K562 (cell line): ENCODE results near the gene CDCA5. TPM values are rescaled to one million over a fixed set of nuclear protein-coding genes. Genes with fewer than 3 reads are reported as not detected.

Source experiments
- ATAC-seq: fragments of 200-7000 bp; cut with Tn5 transposase; 3 replicates; pipeline ENCODE4 v1.9.1; 2020; ENCODE audit warnings: moderate library complexity
- BruUV-seq: library from RNA; stranded (reverse); fragments of 400-500 nt; replicated peaks from 2 replicates; lab custom pipeline; 2021; lab: Mats Ljungman, UMichigan
- CTCF ChIA-PET: fragments of 300-600 bp; formaldehyde crosslinking; extraction: SDS; loops from one replicate; lab custom pipeline; 2021; ENCODE audit warnings: low intra/inter-chr PET ratio; lab: Yijun Ruan, JAX
- POLR2A ChIA-PET: fragments of 300-600, 350-650 bp; sonication (Branson Sonifier 250); formaldehyde crosslinking; extraction: SDS; loops from one replicate; lab custom pipeline; 2021; ENCODE audit warnings: antibody characterized with exemption, inconsistent platforms; lab: Yijun Ruan, JAX
- DNase-seq, 4 experiments: peaks; one replicate each; pipeline versions ENCODE4 v3.0.0 to v3.0.0-alpha.2; 2011 to 2018; ENCODE audit warnings: low spot score in 3 of 4, mixed read lengths in 3 of 4; ENCODE audit errors: extremely low read depth in 1 of 4
- FAIRE-seq: peaks from 2 replicates; lab custom pipeline; 2011; peaks lifted over from hg19 to GRCh38; lab: Jason Lieb, UNC
- H2AFZ ChIP-seq: 2 replicates; pipeline ENCODE4 v1.6.0; 2011; ENCODE audit warnings: low read depth, low read length, control low read depth, inconsistent platforms
- H3K27ac ChIP-seq: fragments of 200-600 bp; 3 replicates; pipeline ENCODE4 v1.8.0; 2011; ENCODE audit warnings: low read depth, mild to moderate bottlenecking, control low read depth, inconsistent platforms, low read length, moderate library complexity, mixed read lengths; ENCODE audit errors: extremely low read depth
- H3K27me3 ChIP-seq, 2 experiments: fragments of 300-600 bp in 1 of 2; 2 replicates in 1 of 2; 3 replicates in 1 of 2; pipeline versions ENCODE4 v1.6.0 to v1.8.0; 2011; ENCODE audit warnings: inconsistent platforms in 2 of 2, low read length in 2 of 2, mild to moderate bottlenecking in 1 of 2, mixed read lengths in 1 of 2, moderate library complexity in 1 of 2; ENCODE audit not compliant: control insufficient read depth in 2 of 2, insufficient read depth in 2 of 2
- H3K36me3 ChIP-seq: fragments of 300-600 bp; 3 replicates; pipeline ENCODE4 v1.8.0; 2011; ENCODE audit warnings: mild to moderate bottlenecking, low read length, inconsistent platforms; ENCODE audit not compliant: control insufficient read depth, insufficient read depth
- H3K4me1 ChIP-seq, 2 experiments: fragments of 200-600 bp in 1 of 2; replicated peaks in 1 of 2; 2 replicates in 1 of 2; 3 replicates in 1 of 2; pipeline versions ENCODE4 v1.5.1 to v1.8.0; 2011; ENCODE audit warnings: inconsistent platforms in 2 of 2, low read length in 2 of 2, mild to moderate bottlenecking in 1 of 2, mixed read lengths in 1 of 2, moderate library complexity in 1 of 2; ENCODE audit not compliant: control insufficient read depth in 2 of 2, insufficient read depth in 2 of 2
- H3K4me2 ChIP-seq: 2 replicates; pipeline ENCODE4 v1.6.1; 2011; ENCODE audit warnings: low read length, control low read depth, inconsistent platforms, mixed read lengths; ENCODE audit not compliant: insufficient read depth
- H3K4me3 ChIP-seq: fragments of 200-600 bp; sonication (generic), shearing (Covaris generic); 2 replicates; pipeline ENCODE4 v1.5.1; 2016; ENCODE audit warnings: control low read depth, inconsistent platforms
- H3K79me2 ChIP-seq: fragments of 200-600 bp; 3 replicates; pipeline ENCODE4 v1.8.0; 2011; ENCODE audit warnings: low read length, inconsistent platforms; ENCODE audit not compliant: control insufficient read depth, insufficient read depth
- H3K9ac ChIP-seq, 2 experiments: 2 replicates each; pipeline versions ENCODE4 v1.6.0 to v1.6.1; 2011; ENCODE audit warnings: low read depth in 2 of 2, low read length in 2 of 2, control low read depth in 1 of 2, inconsistent platforms in 1 of 2, mild to moderate bottlenecking in 1 of 2, mixed read lengths in 1 of 2; ENCODE audit not compliant: insufficient read depth in 1 of 2
- H3K9me1 ChIP-seq: one replicate; pipeline ENCODE4 v1.6.0; 2011; ENCODE audit warnings: inconsistent platforms, mild to moderate bottlenecking, low read length, moderate library complexity; ENCODE audit not compliant: control insufficient read depth, insufficient read depth
- H3K9me3 ChIP-seq: replicated peaks from 2 replicates; pipeline ENCODE4 v1.5.1; 2011; ENCODE audit warnings: low read depth, low read length, inconsistent platforms; ENCODE audit not compliant: control insufficient read depth, insufficient read depth
- H4K20me1 ChIP-seq: replicated peaks from 2 replicates; pipeline ENCODE4 v1.6.1; 2011; ENCODE audit warnings: low read length, inconsistent platforms, mixed read lengths; ENCODE audit not compliant: control insufficient read depth, insufficient read depth
- IFI16 ChIP-seq: fragments of 250-450 bp; sonication (Bioruptor Pico); IDR thresholded peaks from 2 replicates; pipeline ENCODE4 v2.1.2; 2022; ENCODE audit warnings: mild to moderate bottlenecking, inconsistent platforms
- PRPF4 ChIP-seq: fragments of 200-400 bp; formaldehyde crosslinking; IDR thresholded peaks from one replicate; pipeline ENCODE4 v1.6.1; 2017; ENCODE audit warnings: low read length, low read depth, mild to moderate bottlenecking; ENCODE audit not compliant: insufficient read depth, poor library complexity, severe bottlenecking
- RBBP5 ChIP-seq: fragments of 200-600 bp; sonication (generic); IDR thresholded peaks from 2 replicates; pipeline ENCODE4 v1.6.1; 2012; ENCODE audit warnings: borderline replicate concordance, mild to moderate bottlenecking, low read length, control low read depth, inconsistent platforms; ENCODE audit not compliant: insufficient read depth, poor library complexity, severe bottlenecking
- RREB1 ChIP-seq: fragments of 250-450 bp; sonication (Bioruptor Pico); IDR thresholded peaks from 2 replicates; pipeline ENCODE4 v1.4.0; 2020
- ZNF668 ChIP-seq: fragments of 250-450 bp; sonication (Bioruptor Pico); IDR thresholded peaks from 2 replicates; pipeline ENCODE4 v1.8.0; 2022; ENCODE audit warnings: mild to moderate bottlenecking, inconsistent platforms
- ZNF780A ChIP-seq: fragments of 250-450 bp; sonication (Bioruptor Pico); IDR thresholded peaks from 2 replicates; pipeline ENCODE4 v1.5.0; 2021; ENCODE audit warnings: mild to moderate bottlenecking
- WGBS: fragments of 100-300 bp; shearing (Covaris generic); methylation state at CpG from one replicate; pipeline ENCODE4 v1.1.6; 2016; ENCODE audit warnings: low coverage, mixed read lengths; ENCODE audit not compliant: insufficient coverage; ENCODE audit errors: missing lambda C conversion rate; 5-methylcytosine and 5-hydroxymethylcytosine counted together
- in situ Hi-C: fragments of 300-500 bp; cut with MboI; formaldehyde crosslinking; loops from 4 replicates; pipeline ENCODE4 v1.15.0; 2018; ENCODE audit warnings: inconsistent platforms, mixed read lengths
- intact Hi-C: fragments of 100-400 bp; cut with micrococcal nuclease; formaldehyde crosslinking; loops from 2 replicates; pipeline ENCODE4 v1.14.2; 2022
- polyA plus RNA-seq, 8 experiments: library from polyadenylated mRNA; depleted of rRNA in 4 of 8; stranded (reverse) in 5 of 8; unstranded in 3 of 8; fragments of >200 nt; fragmentation: Nextera tagmentation in 2 of 8; fragmentation: Illumina TruSeq in 1 of 8; extraction: Ambion mirVana in 2 of 8; extraction: Trizol in 1 of 8; gene quantifications; 2 replicates each; pipeline versions ENCODE4 v1.2.1 to v1.2.3, GENCODE V29; 2011 to 2014; ENCODE audit warnings: inconsistent platforms in 1 of 8, missing spikeins in 1 of 8
- total RNA-seq, 7 experiments: library from RNA; depleted of rRNA in 6 of 7; stranded (reverse); fragments of >200 nt in 6 of 7; fragmentation: Illumina TruSeq in 2 of 7; extraction: Trizol in 2 of 7; gene quantifications; 2 replicates each; pipeline versions ENCODE4 v1.2.1 to v1.2.3, GENCODE V29; 2011 to 2021; ENCODE audit warnings: low replicate concordance in 1 of 7
- TF ChIP-seq, protein P1 (sequence below): sonication (generic); formaldehyde crosslinking; IDR thresholded peaks from 2 replicates; pipeline ENCODE4 v1.8.0; 2022; ENCODE audit warnings: missing genetic modification reagents, mild to moderate bottlenecking, moderate library complexity, borderline replicate concordance
- TF ChIP-seq, protein P2 (sequence below), 2 experiments: IDR thresholded peaks; 2 replicates each; pipeline ENCODE4 v1.6.1; 2011; ENCODE audit warnings: borderline replicate concordance in 1 of 2, control low read depth in 1 of 2, low read depth in 1 of 2, low read length in 1 of 2, mild to moderate bottlenecking in 1 of 2, mixed read lengths in 1 of 2, moderate library complexity in 1 of 2; ENCODE audit not compliant: insufficient read depth in 1 of 2, insufficient read length in 1 of 2, poor library complexity in 1 of 2, severe bottlenecking in 1 of 2; ENCODE audit errors: extremely low read depth in 1 of 2
- TF ChIP-seq, protein P3 (sequence below): fragments of 450-650 bp; formaldehyde crosslinking; IDR thresholded peaks from 2 replicates; pipeline ENCODE4 v1.4.0; 2020; ENCODE audit warnings: mild to moderate bottlenecking, moderate library complexity
- TF ChIP-seq, protein P4 (sequence below): sonication (generic); formaldehyde crosslinking; IDR thresholded peaks from 2 replicates; pipeline ENCODE4 v1.8.1; 2023; ENCODE audit warnings: mild to moderate bottlenecking, missing genetic modification reagents, moderate library complexity

CDCA5 gene
- total and polyA plus RNA-seq, 9 of the 15 experiments (the other 6 are each of a cell fraction or from before 2014, with no cell fraction given): 18.9 to 94.3 (median 64.6) TPM

GRCh38 chr11:65107078-65107477 is 23.2 kb upstream of the CDCA5 start:
- TF ChIP-seq RREB1 (CRISPR knock-in tag) (no peak), RBBP5 (no peak), ZNF668 (CRISPR knock-in tag) (no peak), ZNF780A (CRISPR knock-in tag) (no peak), IFI16 (no peak), PRPF4 (no peak)
- TF ChIP-seq, protein P1, sequence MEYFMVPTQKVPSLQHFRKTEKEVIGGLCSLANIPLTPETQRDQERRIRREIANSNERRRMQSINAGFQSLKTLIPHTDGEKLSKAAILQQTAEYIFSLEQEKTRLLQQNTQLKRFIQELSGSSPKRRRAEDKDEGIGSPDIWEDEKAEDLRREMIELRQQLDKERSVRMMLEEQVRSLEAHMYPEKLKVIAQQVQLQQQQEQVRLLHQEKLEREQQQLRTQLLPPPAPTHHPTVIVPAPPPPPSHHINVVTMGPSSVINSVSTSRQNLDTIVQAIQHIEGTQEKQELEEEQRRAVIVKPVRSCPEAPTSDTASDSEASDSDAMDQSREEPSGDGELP: no peak
- TF ChIP-seq, protein P2, sequence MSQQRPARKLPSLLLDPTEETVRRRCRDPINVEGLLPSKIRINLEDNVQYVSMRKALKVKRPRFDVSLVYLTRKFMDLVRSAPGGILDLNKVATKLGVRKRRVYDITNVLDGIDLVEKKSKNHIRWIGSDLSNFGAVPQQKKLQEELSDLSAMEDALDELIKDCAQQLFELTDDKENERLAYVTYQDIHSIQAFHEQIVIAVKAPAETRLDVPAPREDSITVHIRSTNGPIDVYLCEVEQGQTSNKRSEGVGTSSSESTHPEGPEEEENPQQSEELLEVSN (IDR thresholded peaks at IDR 0.05; ENCODE audit: borderline replicate concordance in 1 of 2, extremely low read depth in 1 of 2, insufficient read depth in 1 of 2, insufficient read length in 1 of 2, low read depth in 1 of 2, low read length in 1 of 2, poor library complexity in 1 of 2, severe bottlenecking in 1 of 2): no peak
- TF ChIP-seq, protein P3, sequence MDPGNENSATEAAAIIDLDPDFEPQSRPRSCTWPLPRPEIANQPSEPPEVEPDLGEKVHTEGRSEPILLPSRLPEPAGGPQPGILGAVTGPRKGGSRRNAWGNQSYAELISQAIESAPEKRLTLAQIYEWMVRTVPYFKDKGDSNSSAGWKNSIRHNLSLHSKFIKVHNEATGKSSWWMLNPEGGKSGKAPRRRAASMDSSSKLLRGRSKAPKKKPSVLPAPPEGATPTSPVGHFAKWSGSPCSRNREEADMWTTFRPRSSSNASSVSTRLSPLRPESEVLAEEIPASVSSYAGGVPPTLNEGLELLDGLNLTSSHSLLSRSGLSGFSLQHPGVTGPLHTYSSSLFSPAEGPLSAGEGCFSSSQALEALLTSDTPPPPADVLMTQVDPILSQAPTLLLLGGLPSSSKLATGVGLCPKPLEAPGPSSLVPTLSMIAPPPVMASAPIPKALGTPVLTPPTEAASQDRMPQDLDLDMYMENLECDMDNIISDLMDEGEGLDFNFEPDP (CRISPR knock-in tag): no peak
- TF ChIP-seq, protein P4, sequence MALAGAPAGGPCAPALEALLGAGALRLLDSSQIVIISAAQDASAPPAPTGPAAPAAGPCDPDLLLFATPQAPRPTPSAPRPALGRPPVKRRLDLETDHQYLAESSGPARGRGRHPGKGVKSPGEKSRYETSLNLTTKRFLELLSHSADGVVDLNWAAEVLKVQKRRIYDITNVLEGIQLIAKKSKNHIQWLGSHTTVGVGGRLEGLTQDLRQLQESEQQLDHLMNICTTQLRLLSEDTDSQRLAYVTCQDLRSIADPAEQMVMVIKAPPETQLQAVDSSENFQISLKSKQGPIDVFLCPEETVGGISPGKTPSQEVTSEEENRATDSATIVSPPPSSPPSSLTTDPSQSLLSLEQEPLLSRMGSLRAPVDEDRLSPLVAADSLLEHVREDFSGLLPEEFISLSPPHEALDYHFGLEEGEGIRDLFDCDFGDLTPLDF: no peak
- no peaks in the 10 kb centered on the region for H4K20me1 ChIP-seq
- intact Hi-C loops (no loop called here), in situ Hi-C loops (no loop called here)
- peaks cover 32% of the 10 kb centered on the region; the same call in 1 of the 3 replicates for H3K36me3 ChIP-seq
- ChIA-PET POLR2A (interaction anchor here (0.6 to 7.2 kb wide), 2 partner anchors 10 to 723 kb away, joined by 3 to 92 read pairs; partner anchors contain the start of gene VPS51), CTCF (no interaction called here)
- no peak overlapping the region for H2AFZ ChIP-seq
- DNase-seq: no peak
- peak overlapping the region in 1 of 2 experiments; percentile 59; a peak in 1 of 4 replicates for H3K9ac ChIP-seq
- no peaks in the 10 kb centered on the region for H3K9me3 ChIP-seq
- H3K27me3 ChIP-seq: no peaks in the 10 kb centered on the region
- H3K4me2 ChIP-seq: no peak overlapping the region
- WGBS: 87% methylated on average over 11 of the region's 15 CpGs
- H3K4me1 ChIP-seq: peaks cover 9 to 29% of the 10 kb centered on the region in 2 experiments; a peak in 4 of 5 replicates
- no peak overlapping the region for H3K4me3 ChIP-seq
- BruUV-seq: no TSS peak
- FAIRE-seq: no peak
- no peak for ATAC-seq
- peaks cover 5% of the 10 kb centered on the region; the same call in 1 of the 3 replicates for H3K79me2 ChIP-seq
- H3K27ac ChIP-seq: no peak overlapping the region
- H3K9me1 ChIP-seq: no peaks in the 10 kb centered on the region
